ENCODE results near the gene DOK5. TPM values are rescaled to one million over a fixed set of nuclear protein-coding genes. Genes with fewer than 3 reads are reported as not detected.

The DOK5 gene
- total and polyA plus RNA-seq, 2 donors (not counting 3 experiments of a cell fraction or from before 2014, with no cell fraction given): 3.5 to 14.2 TPM

GRCh38 chr20:54535033-54535432 is 59.6 kb downstream of the DOK5 start:
- Histone ChIP-seq H3K4me3 (replicated peaks in 1 of 3; ENCODE audit: insufficient read depth in 1 of 3, low read depth in 1 of 3, low read length in 3 of 3) (no peak overlapping the region), H4K20me1 (replicated peaks; ENCODE audit: control insufficient read depth, extremely low read depth, insufficient read depth, low read length) (no peaks in the 10 kb centered on the region), H3K9me3 (replicated peaks; ENCODE audit: control insufficient read depth, insufficient read depth, low read length) (no peaks in the 10 kb centered on the region), H3K4me1 (ENCODE audit: control insufficient read depth, extremely low read depth, insufficient read depth, low read length) (no peaks in the 10 kb centered on the region), H3K27me3 (ENCODE audit: control insufficient read depth in 2 of 2, insufficient read depth in 2 of 2, low read length in 2 of 2) (no peaks in the 10 kb centered on the region), H3K4me2 (ENCODE audit: insufficient read depth, low read length) (no peak overlapping the region), H3K79me2 (ENCODE audit: control insufficient read depth, insufficient read depth, low read length) (no peaks in the 10 kb centered on the region), H3K9ac (replicated peaks; ENCODE audit: extremely low read depth, insufficient read depth, low read length) (no peak overlapping the region), H3K27ac (ENCODE audit: insufficient read depth, low read depth, low read length) (no peak overlapping the region), H3K36me3 (ENCODE audit: control insufficient read depth in 2 of 2, extremely low read depth in 1 of 2, insufficient read depth in 2 of 2, low read length in 2 of 2) (no peaks in the 10 kb centered on the region), H3K9me1 (replicated peaks; ENCODE audit: control insufficient read depth, extremely low read depth, insufficient read depth, low read length) (no peaks in the 10 kb centered on the region), H2AFZ (ENCODE audit: low read depth, low read length) (no peak overlapping the region)
- no TSS peak for BruUV-seq (replicated peaks)
- intact Hi-C loops (cut with micrococcal nuclease): no loop called here
- dilution Hi-C loops (cut with MboI; ENCODE audit: extremely low pct_ligation_motif_present, low sequenced_read_pairs): no loop called here
- TF ChIP-seq JUN (IDR thresholded peaks at IDR 0.05; ENCODE audit: borderline replicate concordance, insufficient read depth, insufficient read length, low read depth): no peak
- TF ChIP-seq POLR2AphosphoS5 (IDR thresholded peaks at IDR 0.05; ENCODE audit: insufficient read depth, low read depth, low read length): no peak
- no peak for TF ChIP-seq CTCF (IDR thresholded peaks at IDR 0.05; ENCODE audit: extremely low read depth in 1 of 2, insufficient read depth in 1 of 2, low read depth in 1 of 2, low read length in 2 of 2)
- TF ChIP-seq GATA2 (IDR thresholded peaks at IDR 0.05; ENCODE audit: insufficient read depth, insufficient read length, low read depth, low read length): no peak
- TF ChIP-seq POLR2A (IDR thresholded peaks at IDR 0.05; ENCODE audit: low read depth, low read length): no peak
- no peak for TF ChIP-seq FOS (IDR thresholded peaks at IDR 0.05; ENCODE audit: borderline replicate concordance, insufficient read depth, low read length)
- TF ChIP-seq MAX (IDR thresholded peaks at IDR 0.05; ENCODE audit: insufficient read depth, insufficient read length): no peak
- no peak for TF ChIP-seq MYC (IDR thresholded peaks at IDR 0.05; ENCODE audit: low read depth, low read length)
- TF ChIP-seq EZH2 (IDR thresholded peaks at IDR 0.05; ENCODE audit: borderline replicate concordance, low read depth, low read length, severe bottlenecking): no peak
- CTCF ChIA-PET: no interaction called here
- FAIRE-seq: no peak
- DNase-seq (ENCODE audit: low read depth, low spot score): no peak
- POLR2A ChIA-PET: no interaction called here
